Stimulated activated CD4-positive, alpha-beta T cell treated with anti-CD3 and anti-CD28 coated beads, TNF-alpha, amount 100 ng/mL, for 48 hours (primary cell): ENCODE data around the gene KLK2.
A peak's percentile ranks its signal among the peaks of the same experiment; 100 is the strongest.

Source experiments
- DNase-seq, 3 donors: peaks; one replicate each; pipeline ENCODE4 v3.0.0-alpha.2; 2020; ENCODE audit warnings: low read depth in 3 of 3

The KLK2 gene

DNA sequence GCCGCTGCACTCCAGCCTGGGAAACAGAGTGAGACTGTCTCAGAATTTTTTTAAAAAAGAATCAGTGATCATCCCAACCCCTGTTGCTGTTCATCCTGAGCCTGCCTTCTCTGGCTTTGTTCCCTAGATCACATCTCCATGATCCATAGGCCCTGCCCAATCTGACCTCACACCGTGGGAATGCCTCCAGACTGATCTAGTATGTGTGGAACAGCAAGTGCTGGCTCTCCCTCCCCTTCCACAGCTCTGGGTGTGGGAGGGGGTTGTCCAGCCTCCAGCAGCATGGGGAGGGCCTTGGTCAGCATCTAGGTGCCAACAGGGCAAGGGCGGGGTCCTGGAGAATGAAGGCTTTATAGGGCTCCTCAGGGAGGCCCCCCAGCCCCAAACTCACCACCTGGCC lies at the start of gene KLK2:
Gene KLK2, plus strand, starts transcription at position 384 of the 400 bp plus-strand sequence. CDS start 35 bp downstream, outside the sequence.
- DNase-seq = no peak

DNA sequence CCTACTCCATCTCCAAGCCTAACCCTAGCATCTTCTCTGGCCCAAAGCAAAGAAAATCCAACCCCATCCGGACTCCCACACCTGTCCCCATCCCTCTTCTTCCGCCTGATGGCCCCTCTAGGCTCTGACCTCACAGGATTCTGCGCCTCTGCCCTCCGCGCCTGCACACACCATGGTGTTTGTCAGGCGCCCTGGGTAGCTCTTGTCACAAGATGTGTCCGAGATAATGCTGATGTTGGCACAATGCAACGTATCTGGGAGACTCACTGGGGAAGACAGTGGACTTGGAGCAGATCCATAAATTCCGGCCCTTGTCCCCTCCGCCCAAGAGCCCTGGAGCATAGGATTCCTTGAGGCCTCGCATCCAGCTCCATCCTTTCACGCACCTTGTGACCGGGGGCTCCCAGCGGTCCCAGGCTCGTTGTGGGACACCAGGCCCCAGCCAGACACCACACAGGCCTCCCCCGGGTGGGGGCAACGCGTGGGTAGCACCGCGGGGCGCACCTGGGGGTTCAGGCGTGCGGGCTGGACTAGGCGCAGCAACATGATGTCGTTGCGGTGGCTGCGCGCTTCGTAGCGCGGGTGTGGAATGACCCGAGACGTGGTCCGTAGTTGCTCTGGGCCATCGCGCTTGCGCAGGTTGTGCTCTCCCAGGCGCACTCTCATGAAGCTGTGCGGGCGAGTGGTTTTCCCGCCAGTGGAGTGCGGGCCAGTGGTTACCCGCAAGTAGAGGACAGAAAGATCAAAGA lies 46.6 kb upstream of the KLK2 start:
- DNase-seq = no peak

DNA sequence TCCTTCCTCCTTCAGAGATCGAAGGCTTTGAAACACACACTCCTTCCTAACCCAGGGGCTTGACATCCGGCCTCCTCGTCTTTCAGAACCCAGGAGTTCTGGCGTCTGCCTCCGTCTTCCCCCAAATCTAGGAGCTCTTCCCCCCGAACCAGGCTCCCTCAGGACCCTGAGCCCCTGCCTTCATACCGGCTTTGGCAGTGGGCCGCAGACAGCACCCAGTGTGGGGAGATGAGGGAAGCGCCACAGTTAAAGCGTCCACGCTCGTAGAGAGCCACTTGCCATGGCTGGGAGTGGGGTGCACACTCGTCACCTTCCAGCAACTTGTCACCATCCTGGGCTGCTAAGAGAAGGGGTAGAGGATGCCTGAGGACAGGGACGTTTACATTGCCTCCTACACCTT lies 45.8 kb upstream of the KLK2 start:
- DNase-seq = no peak

DNA sequence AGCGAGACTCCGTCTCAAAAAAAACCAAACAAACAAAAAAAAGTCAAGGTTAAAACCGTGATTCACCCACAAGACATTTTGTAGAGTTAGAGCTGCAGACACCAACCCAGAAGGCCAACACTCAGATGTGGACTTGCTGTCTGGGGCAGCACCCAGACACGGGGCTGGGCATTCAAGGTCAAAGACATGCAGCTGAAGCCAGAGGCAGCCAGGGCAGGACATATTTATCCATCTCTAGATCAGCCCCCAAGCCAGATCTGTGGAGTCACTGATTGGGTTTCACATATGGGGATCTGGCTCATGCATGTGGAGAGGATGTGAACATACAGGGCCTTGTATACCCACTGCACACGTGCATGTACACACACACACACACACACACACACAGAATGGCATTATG lies 43.4 kb upstream of the KLK2 start:
- DNase-seq = no peak

DNA sequence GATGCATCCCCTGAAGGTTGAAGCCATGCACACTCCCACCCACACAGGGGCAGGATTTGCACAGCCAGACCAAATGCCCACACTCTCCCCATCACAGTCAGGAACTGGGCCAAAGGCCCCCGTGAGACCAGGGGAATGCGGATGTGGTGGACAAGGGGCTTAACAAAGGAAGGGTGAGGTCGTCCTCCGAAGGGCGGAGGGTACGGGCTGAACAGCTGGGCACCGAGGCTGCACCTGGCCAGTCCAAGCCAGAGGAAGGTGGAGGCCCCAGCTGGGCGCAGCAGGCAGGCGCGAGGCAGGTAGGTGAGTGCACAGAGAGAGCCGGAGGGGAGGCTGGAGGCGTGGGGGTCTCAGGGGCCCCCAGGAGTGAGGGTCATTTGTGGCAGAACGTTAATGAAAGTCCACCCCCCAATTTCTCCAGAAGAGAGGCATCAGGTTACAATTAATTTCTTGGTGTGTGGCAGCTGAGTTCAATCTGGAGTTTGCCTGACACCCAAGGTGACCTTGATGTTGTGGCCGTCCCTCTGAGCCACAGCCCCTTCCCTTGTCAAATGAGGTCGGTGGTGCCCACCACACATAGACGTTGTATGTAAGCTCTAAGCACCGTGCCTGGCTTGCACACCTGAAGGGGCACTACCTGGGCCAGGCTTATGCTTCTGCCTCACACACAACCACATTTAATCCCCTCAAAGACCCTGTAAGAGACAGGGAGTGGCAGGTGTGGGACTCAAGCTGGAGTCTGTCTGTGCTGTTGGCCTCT lies 42.8 kb upstream of the KLK2 start:
- DNase-seq = no peak

DNA sequence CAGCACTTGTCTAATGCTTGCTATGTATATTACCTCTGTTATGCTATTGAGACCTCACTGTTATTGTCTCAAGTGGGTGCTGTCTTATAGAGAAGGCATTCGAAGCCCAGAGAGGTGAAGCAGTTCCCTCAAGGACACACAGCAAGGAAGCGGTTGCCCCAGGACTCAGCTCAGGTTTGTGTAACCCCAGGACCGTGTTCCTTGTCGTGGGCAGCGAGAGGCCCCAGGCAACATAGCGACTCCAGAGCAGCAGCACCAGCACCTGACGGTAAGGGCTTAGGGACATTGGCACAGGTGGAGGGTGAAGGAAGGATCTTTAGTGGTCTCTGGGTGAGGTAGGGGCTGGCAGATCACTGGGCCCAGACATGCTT lies 42.2 kb upstream of the KLK2 start:
- DNase-seq = no peak

DNA sequence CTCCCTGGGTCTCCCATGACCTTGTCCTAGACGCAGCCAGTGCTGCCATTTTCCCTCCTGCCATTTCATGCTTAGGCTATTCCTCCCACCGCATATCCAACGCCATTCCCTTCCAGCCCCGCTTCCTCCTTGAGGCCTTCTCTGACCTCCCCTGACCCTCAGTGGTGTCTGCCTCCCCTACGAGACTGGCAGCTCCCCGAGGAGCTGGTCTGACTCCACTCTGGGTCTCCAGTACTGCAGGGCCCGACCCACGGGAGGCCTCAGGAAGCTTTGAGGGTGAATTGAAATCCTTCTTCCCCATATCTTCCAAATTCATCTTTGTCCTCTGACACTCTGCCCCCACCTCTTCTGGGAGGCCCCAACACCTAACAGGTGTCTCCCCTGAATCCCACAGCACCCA lies 40.6 kb upstream of the KLK2 start:
- DNase-seq = no peak

DNA sequence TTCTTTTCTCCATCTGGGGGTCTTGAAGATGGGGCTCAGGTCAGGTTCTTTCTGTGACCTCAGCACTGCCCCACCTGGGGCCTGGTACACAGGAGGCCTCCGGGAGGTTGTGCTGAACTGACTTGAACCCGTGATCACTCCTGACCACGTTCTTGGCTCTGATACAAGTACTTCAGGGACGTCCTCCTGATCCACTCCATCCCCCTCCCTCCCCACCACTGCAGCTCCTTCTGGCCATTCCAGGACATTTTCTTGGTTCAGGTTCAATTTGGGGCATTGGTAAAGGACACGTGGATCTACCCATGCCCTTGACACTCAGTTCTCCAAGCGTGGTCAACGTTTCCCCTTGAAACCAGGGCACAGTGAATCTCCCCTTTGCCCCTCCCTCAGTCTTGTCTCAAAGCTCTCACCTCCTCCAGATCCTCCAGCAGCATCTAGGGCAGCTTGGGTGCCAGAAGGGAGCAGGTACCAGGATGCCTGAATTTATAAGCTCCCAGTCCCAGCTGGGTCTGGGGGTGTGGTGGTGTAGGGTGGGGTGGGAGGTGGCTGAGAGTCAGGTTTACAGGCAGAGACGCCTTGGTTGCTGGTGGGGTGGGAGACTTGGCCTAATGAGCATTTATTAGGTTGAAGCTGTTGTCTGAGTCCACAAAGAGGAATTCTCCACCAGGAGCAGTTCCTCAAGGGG lies 40.0 kb upstream of the KLK2 start, which contains the start of gene KLK15:
Gene KLK15, minus strand, starts transcription at position 458 of the 685 bp plus-strand sequence. CDS start 2,082 bp downstream, outside the sequence.
- no peak for DNase-seq

DNA sequence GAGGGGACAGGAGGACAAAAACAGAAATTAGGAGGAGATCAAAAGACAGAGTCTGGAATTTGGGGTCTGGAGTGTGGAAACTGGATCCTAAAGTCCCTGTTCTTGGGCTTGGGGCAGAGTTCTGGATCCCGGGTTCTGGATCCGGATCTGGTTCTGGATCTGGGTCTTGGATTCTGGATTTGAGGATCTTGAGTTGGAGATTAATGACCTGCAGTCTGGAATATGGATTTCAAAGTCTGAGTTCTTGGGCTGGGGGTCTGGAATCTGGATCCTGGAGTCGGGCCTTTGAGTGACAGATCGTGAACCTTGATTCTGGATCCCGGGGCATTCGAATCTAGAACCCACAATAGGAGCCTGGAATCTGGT lies 39.5 kb upstream of the KLK2 start:
- no peak for DNase-seq

DNA sequence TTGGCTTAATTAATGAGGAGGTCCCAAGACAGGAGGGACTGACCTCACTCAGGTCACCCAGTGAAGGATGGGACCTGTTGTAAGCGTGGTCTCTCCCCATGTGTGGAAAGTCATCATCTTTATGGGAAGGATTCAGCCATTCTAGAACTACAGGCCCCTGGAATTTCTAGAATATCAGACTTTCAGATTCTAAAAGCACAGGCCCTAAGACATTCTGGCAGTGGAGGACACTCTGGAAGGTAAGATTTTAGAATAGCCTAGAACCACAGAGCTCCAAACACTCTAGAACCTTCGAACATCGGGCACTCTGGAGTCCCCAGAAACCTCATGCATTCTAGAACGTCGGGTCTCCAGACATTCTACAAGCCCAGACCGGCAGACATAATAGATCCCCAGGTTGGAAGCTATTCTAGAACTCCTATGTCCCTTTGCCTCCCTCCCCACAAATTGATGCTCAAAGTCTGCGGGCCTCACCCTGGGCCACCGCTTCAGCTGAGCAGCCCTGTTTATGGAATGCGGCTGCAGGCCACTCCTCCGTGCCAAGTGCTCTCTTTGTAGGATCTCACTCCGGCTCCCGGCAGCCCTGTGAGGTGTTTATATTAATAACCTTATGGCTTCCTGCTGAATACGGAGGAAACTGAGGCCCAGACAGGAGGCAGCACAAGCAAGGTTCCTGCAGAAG lies 38.0 kb upstream of the KLK2 start:
- no peak for DNase-seq

DNA sequence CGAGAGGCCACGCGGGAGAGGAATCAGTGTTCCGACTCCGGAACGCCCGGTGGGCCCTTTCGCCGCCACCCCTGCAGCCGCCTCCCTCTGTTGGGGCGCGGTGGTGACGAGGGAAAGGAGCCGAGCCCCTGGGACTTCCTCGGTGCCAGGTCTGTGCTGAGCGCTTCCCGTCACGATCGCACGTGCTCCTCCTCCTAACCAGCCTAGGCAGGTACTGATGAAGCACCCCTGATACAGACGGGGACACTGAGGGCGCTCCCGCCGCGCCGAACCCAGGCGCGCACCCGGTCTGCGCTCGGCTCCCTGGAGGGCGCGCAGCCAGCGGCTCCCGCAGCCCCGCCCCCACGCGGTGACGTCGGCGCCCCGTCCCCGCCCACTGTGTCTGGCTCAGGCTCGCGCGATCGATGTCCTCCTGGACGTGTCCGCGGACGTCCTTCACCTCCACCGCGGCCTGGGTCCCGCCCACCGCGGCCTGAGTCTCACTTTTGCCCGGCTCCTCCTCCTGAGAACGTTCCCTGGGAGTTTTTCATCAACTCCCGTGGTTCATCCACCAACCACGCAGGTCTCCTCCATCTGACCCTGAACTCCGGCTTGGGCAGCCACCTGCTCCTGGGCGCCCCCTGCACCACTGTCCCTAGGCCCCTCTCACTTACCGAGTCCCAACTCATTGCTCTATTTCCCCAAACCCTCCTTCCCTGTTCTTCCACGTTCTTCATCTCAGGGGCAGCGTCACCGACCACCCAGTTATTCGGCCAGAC lies 37.3 kb upstream of the KLK2 start:
- peak; percentile 50 to 72 (median 53) for DNase-seq

DNA sequence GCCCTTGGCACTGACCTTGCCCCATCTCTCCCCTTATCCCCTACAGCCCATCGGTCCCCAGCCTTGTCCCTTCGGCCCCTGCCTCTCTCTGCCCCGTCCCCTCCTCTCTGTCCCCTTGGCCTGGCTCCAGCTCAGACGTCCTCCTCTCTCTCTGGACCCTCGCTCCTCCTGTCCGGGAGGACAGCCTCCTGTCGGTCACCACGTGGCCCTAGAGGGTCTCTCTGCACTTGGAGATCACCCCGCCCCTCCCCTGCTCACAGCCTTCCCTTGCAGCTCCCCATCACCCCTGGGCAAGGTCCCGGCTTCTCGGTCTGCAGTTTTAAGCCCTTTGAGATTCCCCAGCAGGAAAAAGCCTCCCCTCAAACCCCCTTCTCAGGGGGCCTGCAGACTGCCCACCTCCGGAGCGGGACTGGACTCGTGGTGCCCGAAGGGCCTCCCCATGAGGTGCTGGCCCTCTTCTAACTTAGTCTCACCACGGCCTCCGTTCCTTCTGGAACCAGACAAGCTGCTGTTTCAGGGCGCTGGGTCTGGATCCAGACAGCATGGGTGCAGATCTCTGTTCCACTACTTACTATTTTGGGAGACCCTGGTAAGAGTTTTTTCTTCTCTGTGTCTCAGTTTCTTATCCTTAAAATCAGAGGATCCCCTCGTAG lies 36.6 kb upstream of the KLK2 start:
- no peak for DNase-seq

DNA sequence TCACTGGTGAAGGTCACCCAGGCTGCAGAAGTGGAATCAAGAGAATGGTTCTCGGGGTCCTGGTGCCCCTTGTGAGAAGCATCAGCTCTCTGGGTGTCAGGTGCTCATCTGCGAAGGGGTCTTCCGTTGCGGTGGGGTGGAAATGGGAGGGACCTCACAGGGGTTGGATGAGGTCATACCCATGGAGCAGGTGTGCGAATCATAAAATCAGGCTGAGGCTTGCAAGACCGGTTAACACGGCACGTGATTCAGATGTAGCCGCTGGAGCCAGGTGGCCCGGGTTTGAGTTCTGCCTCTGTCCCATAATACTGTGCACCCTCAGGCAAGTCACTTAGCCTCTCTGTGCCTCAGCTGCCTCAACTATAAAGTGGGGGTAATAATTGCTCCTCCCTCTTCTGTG lies 35.9 kb upstream of the KLK2 start:
- no peak for DNase-seq

DNA sequence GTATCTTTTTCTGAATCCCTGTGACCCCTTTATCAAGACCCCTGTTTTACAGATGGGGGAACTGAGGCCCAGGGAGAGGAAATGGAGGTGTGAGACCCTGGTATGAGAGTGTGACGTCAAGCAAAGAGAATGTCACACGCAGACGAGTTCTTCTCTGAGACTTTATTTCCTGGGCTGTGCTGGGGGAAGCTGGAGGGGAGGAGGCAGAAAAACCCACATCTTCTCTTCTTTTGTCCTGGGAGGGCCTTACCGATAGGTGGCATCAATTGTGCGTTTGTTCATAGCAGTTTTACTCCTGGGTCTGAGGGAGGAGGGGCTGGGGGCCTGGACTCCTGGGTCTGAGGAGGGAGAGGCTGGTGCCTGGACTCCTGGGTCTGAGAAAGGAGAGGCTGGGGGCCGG lies 35.0 kb upstream of the KLK2 start:
- DNase-seq = no peak

DNA sequence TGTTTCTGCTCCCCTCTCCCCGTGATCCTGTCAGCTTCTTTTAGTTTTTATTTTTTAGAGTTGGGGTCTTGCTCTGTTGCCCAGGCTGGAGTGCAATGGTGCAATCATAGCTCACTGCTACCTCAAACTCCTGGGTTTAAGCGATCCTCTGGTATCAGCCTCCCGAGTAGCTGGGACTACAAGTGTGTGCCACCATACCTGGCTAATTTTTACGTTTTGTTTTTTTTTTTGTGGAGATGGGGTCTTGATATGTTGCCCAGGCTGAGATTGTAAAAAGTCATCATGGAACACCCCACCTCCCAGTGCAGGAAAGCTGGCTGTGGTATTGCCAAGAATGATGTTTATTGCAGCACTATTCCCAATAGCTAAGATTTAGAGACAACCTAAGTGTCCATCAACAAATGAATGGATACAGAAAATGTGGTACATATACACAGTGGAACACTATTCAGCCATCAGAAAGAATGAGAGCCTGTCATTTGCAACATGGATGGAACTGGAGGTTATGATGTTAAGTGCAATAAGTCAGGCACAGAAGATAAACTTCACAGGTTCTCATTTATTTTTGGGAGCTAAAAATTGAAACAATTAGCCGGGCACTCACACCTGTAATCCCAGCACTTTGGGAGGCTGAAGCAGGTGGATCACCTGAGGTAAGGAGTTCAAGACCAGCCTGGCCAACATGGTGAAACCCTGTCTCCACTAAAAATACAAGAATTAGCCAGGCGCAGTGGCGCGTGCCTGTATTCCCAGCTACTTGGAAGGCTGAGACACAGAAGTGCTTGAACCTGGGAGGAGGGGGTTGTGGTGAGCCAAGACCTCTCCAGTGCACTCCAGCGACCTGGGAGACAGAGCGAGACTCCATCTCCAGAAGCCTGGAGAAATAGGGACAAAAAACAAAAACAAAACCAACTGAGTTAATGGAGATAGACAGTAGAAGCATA lies 33.3 kb upstream of the KLK2 start:
- no peak for DNase-seq

DNA sequence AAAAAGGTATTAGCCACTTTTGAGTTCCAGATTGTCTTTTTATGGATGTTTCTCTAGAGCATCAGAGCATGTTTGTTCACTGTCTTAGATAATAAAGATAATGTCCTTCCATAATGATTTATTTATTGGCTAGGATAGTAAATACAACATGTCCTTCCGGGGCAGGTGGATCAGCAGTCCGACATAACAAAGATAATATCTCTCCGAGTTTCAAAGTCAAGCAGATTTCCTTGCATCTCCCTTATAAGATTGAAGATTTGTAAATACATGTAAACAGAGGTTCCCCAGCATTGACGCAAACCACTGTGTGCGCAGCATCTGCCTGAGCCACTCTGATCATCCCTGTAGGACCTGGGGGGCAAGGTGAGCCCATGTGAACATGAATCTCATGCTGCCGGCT lies 31.1 kb upstream of the KLK2 start:
- no peak for DNase-seq

DNA sequence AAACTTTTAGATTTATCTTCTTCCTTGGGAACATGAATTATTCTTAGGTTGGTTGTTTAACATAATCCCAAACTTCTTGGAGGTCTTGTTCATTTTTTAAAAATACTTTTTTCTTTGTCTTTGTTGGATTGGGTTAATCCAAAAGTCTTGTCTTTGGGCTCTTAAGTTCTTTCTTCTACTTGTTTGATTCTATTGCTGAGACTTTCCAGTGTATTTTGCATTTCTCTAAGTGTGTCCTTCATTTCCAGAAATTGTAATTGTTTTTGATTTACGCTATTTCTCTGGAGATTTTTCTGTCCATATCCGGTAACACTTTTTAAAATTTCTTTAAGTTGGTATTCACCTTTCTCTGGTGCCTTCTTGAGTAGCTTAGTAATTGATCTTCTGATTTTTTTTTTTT lies 30.0 kb upstream of the KLK2 start:
- no peak for DNase-seq

DNA sequence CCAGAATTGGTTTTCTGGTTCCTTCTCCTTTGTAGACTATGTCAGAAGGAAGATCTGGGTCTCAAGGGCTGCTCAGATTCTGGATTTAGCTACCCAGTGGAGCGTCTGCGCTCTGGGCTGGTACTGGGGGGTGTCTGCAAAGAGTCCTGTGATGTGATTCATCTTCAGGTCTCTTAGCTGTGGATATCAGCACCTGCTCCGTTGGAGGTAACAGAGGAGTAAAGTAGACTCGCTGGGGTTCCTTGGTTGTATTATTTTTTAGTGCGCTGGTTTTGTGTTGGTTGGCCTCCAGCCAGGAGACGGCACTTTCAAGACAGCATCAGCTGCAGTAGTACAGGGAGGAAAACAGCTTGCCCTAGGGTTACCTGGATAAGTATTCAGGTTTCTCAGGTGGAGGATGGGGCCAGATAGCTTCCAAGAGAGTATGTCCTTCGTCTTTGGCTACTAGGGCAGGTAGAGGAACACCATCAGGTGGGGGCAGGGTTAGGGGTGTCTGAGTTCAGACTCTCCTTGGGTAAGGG lies 29.5 kb upstream of the KLK2 start:
- no peak for DNase-seq

DNA sequence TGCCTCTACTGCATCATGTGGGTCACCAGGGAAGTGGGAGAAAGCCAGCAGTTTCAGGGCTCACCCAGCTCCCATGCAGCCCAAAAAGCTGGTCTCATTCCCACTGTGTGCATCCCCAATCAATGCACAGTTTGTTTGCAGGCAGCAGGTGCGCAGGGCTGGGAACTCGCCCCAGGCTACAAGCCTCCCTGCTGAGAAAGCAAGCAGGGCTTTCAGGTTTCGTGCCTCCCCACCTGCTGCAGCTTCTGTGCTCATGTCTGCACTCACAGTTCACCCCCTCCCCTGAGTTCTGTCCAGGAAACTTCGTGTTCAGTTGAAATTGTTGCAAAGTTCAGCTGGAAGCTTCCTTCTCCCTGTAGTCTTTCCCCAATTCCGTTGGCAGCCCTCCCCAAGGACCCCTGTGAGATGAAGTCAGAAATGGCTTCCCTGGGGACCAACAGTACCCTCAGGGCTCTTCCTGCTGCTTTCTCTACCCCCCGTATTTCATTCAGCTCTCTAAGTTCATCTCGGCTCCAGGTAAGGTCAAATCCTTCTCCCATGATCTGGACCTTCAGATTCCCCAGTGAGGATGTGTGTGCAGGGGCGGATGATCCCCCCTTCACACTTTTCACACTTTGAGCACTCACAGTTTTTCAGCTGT lies 28.8 kb upstream of the KLK2 start:
- no peak for DNase-seq
